IMR-90 (cell line): ENCODE measurements around the gene IVL. TPM values are rescaled to one million over a fixed set of nuclear protein-coding genes. Genes with fewer than 3 reads are reported as not detected.

ENCODE experiments used
- ATAC-seq: fragments of 200-7000 bp; cut with Tn5 transposase; 2 replicates; pipeline ENCODE4 v1.9.1; 2020; ENCODE audit warnings: low read depth, mild to moderate bottlenecking, moderate library complexity
- BruUV-seq: library from RNA; stranded (reverse); fragments of 400-500 nt; replicated peaks from 2 replicates; lab custom pipeline; 2021; lab: Mats Ljungman, UMichigan
- CTCF ChIA-PET: fragments of 300-600 bp; formaldehyde crosslinking; extraction: SDS; loops from one replicate; lab custom pipeline; 2021; ENCODE audit warnings: antibody characterized with exemption; lab: Yijun Ruan, JAX
- POLR2A ChIA-PET: fragments of 300-600 bp; sonication (Branson Sonifier 250); formaldehyde crosslinking; loops from one replicate; lab custom pipeline; 2022; ENCODE audit warnings: antibody characterized with exemption; ENCODE audit not compliant: unreplicated experiment; lab: Charles Lee
- DNase-seq: peaks from one replicate; pipeline ENCODE4 v3.0.0; 2013
- H2AFZ ChIP-seq: replicated peaks from 2 replicates; pipeline ENCODE3; 2013; ENCODE audit warnings: low read length, mild to moderate bottlenecking; ENCODE audit not compliant: poor library complexity
- H2AK5ac ChIP-seq: 2 replicates; pipeline ENCODE4 v1.6.1; 2013; ENCODE audit warnings: low read depth, low read length, inconsistent platforms
- H2AK9ac ChIP-seq: replicated peaks from 2 replicates; pipeline ENCODE3; 2013; ENCODE audit warnings: mild to moderate bottlenecking, low read depth, low read length, moderate library complexity; ENCODE audit not compliant: poor library complexity
- H2BK120ac ChIP-seq: 2 replicates; pipeline ENCODE4 v1.6.1; 2013; ENCODE audit warnings: low read depth, low read length, inconsistent platforms
- H2BK15ac ChIP-seq: 3 replicates; pipeline ENCODE4 v1.6.1; 2013; ENCODE audit warnings: low read depth, low read length, inconsistent platforms
- H2BK20ac ChIP-seq: 2 replicates; pipeline ENCODE4 v1.6.1; 2013; ENCODE audit warnings: low read depth, mild to moderate bottlenecking, inconsistent platforms, low read length, moderate library complexity
- H2BK5ac ChIP-seq: 2 replicates; pipeline ENCODE4 v1.6.1; 2013; ENCODE audit warnings: mild to moderate bottlenecking, low read depth, low read length, inconsistent platforms; ENCODE audit not compliant: poor library complexity, severe bottlenecking
- H3K14ac ChIP-seq: replicated peaks from 2 replicates; pipeline ENCODE4 v1.6.1; 2013; ENCODE audit warnings: low read depth, low read length, inconsistent platforms
- H3K18ac ChIP-seq: 2 replicates; pipeline ENCODE4 v1.6.1; 2013; ENCODE audit warnings: low read depth, low read length, control low read depth
- H3K23ac ChIP-seq: 2 replicates; pipeline ENCODE4 v1.6.1; 2013; ENCODE audit warnings: low read depth, low read length, inconsistent platforms
- H3K27ac ChIP-seq: 2 replicates; pipeline ENCODE4 v1.5.1; 2013; ENCODE audit warnings: mild to moderate bottlenecking, control low read depth, low read length; ENCODE audit not compliant: insufficient read depth
- H3K27me3 ChIP-seq: 2 replicates; pipeline ENCODE4 v1.6.1; 2013; ENCODE audit warnings: low read length; ENCODE audit not compliant: control insufficient read depth, insufficient read depth
- H3K36me3 ChIP-seq: 2 replicates; pipeline ENCODE4 v1.6.1; 2013; ENCODE audit warnings: low read length, mixed read lengths; ENCODE audit not compliant: control insufficient read depth, insufficient read depth
- H3K4ac ChIP-seq: 2 replicates; pipeline ENCODE4 v1.6.1; 2013; ENCODE audit warnings: low read depth, low read length, inconsistent platforms
- H3K4me1 ChIP-seq: 2 replicates; pipeline ENCODE4 v1.6.1; 2013; ENCODE audit warnings: low read length, mixed read lengths; ENCODE audit not compliant: control insufficient read depth, insufficient read depth
- H3K4me2 ChIP-seq: 2 replicates; pipeline ENCODE4 v1.6.1; 2013; ENCODE audit warnings: low read depth, mild to moderate bottlenecking, control low read depth, low read length, moderate library complexity
- H3K4me3 ChIP-seq: 2 replicates; pipeline ENCODE4 v1.5.1; 2013; ENCODE audit warnings: low read depth, mild to moderate bottlenecking, control low read depth, low read length, moderate library complexity; ENCODE audit not compliant: insufficient read depth
- H3K56ac ChIP-seq: 2 replicates; pipeline ENCODE4 v1.6.1; 2013; ENCODE audit warnings: low read length, inconsistent platforms; ENCODE audit not compliant: insufficient read depth; ENCODE audit errors: extremely low read depth
- H3K79me1 ChIP-seq, 2 experiments: 2 replicates each; pipeline ENCODE4 v1.6.1; 2013; ENCODE audit warnings: low read length in 2 of 2, inconsistent platforms in 1 of 2, low read depth in 1 of 2
- H3K9ac ChIP-seq: 2 replicates; pipeline ENCODE4 v1.6.1; 2013; ENCODE audit warnings: low read depth, low read length, control low read depth
- H3K9me1 ChIP-seq: 2 replicates; pipeline ENCODE4 v1.6.1; 2013; ENCODE audit warnings: low read length, inconsistent platforms; ENCODE audit not compliant: insufficient read depth
- H3K9me3 ChIP-seq: 2 replicates; pipeline ENCODE4 v1.6.1; 2013; ENCODE audit warnings: low read length; ENCODE audit not compliant: control insufficient read depth, insufficient read depth
- H4K20me1 ChIP-seq: 2 replicates; pipeline ENCODE4 v1.6.1; 2013; ENCODE audit warnings: low read length, inconsistent platforms; ENCODE audit not compliant: insufficient read depth
- H4K5ac ChIP-seq: 2 replicates; pipeline ENCODE4 v1.6.1; 2013; ENCODE audit warnings: mild to moderate bottlenecking, low read depth, low read length, control low read depth
- H4K8ac ChIP-seq, 2 experiments: 2 replicates each; pipeline ENCODE4 v1.6.1; 2013; ENCODE audit warnings: low read depth in 2 of 2, low read length in 2 of 2, control low read depth in 1 of 2, inconsistent platforms in 1 of 2
- H4K91ac ChIP-seq: 2 replicates; pipeline ENCODE4 v1.6.1; 2013; ENCODE audit warnings: low read depth, low read length, inconsistent platforms; ENCODE audit not compliant: insufficient read depth
- CHD1 ChIP-seq: IDR thresholded peaks from 2 replicates; pipeline ENCODE4 v1.6.1; 2012; ENCODE audit warnings: low read depth, low read length, improper control_type of control experiment
- WGBS, 2 experiments: methylation state at CpG; one replicate each; pipeline versions ENCODE4 v1.1.5 to v1.1.7; 2013; ENCODE audit warnings: missing lambda C conversion rate in 2 of 2; ENCODE audit not compliant: insufficient read length in 1 of 2; ENCODE audit errors: extremely low coverage in 2 of 2; 5-methylcytosine and 5-hydroxymethylcytosine counted together
- dilution Hi-C: fragments of 300-500 bp; cut with HindIII; formaldehyde crosslinking; loops from one replicate; pipeline ENCODE4 v1.14.3; 2018; ENCODE audit warnings: low sequenced_read_pairs; ENCODE audit not compliant: unreplicated experiment
- in situ Hi-C: fragments of 300-500 bp; cut with MboI; formaldehyde crosslinking; loops from 3 replicates; pipeline ENCODE4 v1.14.3; 2019; ENCODE audit warnings: low sequenced_read_pairs, inconsistent platforms, mixed read lengths
- intact Hi-C: fragments of 100-400 bp; cut with micrococcal nuclease; formaldehyde crosslinking; loops from 2 replicates; pipeline ENCODE4 v1.10.0; 2022
- polyA plus RNA-seq, 3 experiments: library from polyadenylated mRNA; depleted of rRNA; stranded (reverse); fragments of >200 nt; gene quantifications; 2 replicates each; pipeline ENCODE4 v1.2.3, GENCODE V29; 2012; ENCODE audit warnings: low replicate concordance in 1 of 3
- total RNA-seq: library from RNA; depleted of rRNA; stranded (reverse); fragments of >200 nt; gene quantifications from 2 replicates; pipeline ENCODE4 v1.2.3, GENCODE V29; 2012

The IVL gene
- total and polyA plus RNA-seq, 2 of the 4 experiments (the other 2 are of a cell fraction), result not detected

DNA sequence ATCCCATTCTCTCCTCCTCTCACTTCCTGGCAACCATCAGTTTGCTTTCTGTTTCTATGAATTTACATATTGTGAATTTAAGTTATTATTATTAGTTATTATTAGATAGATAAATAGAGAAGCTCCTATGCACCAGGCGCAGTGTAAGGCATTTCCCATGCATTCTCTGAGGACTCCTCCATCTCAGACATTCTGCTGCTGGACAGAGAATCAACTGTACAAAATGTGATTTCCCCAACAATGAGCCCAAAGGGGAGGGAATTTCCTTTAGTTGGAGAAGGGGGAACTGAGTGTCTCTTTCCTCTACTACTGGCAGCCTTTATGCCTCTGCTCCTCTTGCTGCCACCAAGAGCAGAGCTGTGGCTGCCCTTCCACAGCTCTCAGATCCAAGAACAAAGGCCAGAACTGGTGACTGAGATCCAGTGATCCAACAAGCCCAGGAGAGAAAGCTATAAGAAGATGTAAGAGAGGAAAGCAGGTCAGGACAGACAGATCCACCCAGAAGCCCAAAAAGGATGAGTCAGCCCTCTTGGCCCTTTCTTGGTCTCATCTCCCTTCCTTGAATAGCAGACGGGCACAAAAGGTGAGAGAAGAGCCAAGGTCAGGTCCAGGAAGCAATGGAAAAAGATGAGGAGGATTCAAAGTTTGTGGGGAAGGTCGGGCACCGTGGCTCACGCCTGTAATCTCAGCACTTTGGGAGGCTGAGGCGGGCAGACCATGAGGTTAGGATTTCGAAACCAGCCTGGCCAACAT lies 3.5 kb upstream of the IVL start:
- POLR2A ChIA-PET, result no interaction called here
- H2BK20ac ChIP-seq, result no peak overlapping the region
- no peaks in the 10 kb centered on the region for H3K27me3 ChIP-seq
- H3K9me1 ChIP-seq, result no peaks in the 10 kb centered on the region
- TF ChIP-seq CHD1, result no peak
- H4K5ac ChIP-seq, result no peak overlapping the region
- BruUV-seq, result no TSS peak
- H4K20me1 ChIP-seq, result no peaks in the 10 kb centered on the region
- no peak overlapping the region for H2BK5ac ChIP-seq
- H2AK5ac ChIP-seq, result no peak overlapping the region
- no peak overlapping the region for H3K18ac ChIP-seq
- no peaks in the 10 kb centered on the region for H3K9me3 ChIP-seq
- dilution Hi-C loops, result no loop called here
- no peak overlapping the region for H2AFZ ChIP-seq
- no peak overlapping the region for H2AK9ac ChIP-seq
- H4K91ac ChIP-seq, result no peak overlapping the region
- in situ Hi-C loops, result no loop called here
- H3K79me1 ChIP-seq, result no peaks in the 10 kb centered on the region
- H4K8ac ChIP-seq, result no peak overlapping the region
- H3K23ac ChIP-seq, result no peak overlapping the region
- ATAC-seq, result no peak
- no peak overlapping the region for H3K27ac ChIP-seq
- no peak overlapping the region for H3K4ac ChIP-seq
- H3K4me1 ChIP-seq, result no peaks in the 10 kb centered on the region
- H2BK120ac ChIP-seq, result no peak overlapping the region
- DNase-seq, result no peak
- no peaks in the 10 kb centered on the region for H3K36me3 ChIP-seq
- no peak overlapping the region for H3K14ac ChIP-seq
- no CpG with 5 or more reads among the region's 7 CpGs for WGBS, 2 experiments
- H3K9ac ChIP-seq, result no peak overlapping the region
- no peak overlapping the region for H3K4me2 ChIP-seq
- intact Hi-C loops, result no loop called here
- no peak overlapping the region for H3K4me3 ChIP-seq
- no peak overlapping the region for H3K56ac ChIP-seq
- CTCF ChIA-PET, result no interaction called here
- no peak overlapping the region for H2BK15ac ChIP-seq
